DMS 273 (cell line): Measurements from ENCODE around the gene SLC39A13.

Source experiments
- DNase-seq: peaks from one replicate; lab custom pipeline; 2025; ENCODE audit not compliant: unreplicated experiment; lab: John Stamatoyannopoulos, UW

SLC39A13 gene

DNA sequence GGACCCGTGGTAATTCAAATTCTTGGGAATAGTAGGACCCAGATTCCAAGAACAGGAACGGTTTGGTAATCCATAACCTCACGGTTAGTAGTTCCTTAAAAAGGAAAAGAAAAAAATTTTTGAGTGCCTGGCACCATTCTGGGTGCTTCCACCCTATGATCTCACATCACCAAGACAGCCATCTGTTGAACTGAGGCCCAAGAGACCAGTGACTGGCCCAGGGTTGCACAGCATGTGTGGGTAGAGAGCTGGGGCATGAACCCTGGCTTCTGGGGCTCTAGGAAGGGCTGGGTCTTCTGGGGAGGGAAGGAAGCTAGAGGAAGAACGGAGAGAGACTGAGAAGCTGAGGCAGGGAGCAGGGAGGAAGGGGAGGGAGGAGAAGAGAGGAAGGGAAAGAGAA lies 25.3 kb upstream of the SLC39A13 start:
- no peak for DNase-seq

- no peak for DNase-seq
Measured at GRCh38 chr11:47384498-47384897, 23.9 kb upstream of the SLC39A13 start.

DNA sequence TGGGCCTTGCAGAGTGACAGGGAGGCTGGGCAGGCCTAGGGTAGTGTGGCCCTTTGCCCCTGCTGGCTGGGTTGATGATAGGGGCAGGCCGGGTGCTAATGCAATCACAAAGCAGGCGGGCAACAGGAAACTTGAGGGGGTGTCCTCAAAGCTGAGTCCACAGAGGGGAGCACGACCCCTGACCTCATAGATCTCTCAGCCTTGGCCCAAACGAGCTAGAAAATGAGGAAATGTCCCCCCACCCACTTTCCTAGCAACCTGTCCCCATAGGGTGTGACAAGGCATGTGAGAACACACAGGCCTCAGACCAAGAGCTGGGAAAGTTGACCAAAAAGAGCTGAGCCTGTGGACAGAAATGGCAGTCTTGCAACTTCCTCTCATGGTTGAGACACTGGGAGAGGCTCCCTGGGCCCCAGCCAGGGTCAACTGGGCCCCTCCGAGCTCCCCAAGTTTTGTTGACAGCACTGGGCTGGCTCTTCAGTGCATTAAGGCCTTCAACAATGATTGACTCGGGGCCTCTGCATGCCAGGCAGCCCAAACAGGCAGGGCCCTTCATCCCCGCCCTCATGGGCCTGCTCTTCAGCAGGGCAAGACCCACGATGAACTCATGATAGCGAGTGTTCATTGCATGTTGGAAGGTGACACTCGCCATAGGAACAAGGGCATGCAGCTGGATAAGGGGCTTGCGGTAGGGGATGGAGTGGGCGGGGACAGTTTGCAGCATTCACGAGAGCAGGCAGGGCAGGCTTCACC lies 20.3 kb upstream of the SLC39A13 start:
- DNase-seq: no peak

- no peak for DNase-seq
Measured at GRCh38 chr11:47388697-47389576, 19.5 kb upstream of the SLC39A13 start.

DNA sequence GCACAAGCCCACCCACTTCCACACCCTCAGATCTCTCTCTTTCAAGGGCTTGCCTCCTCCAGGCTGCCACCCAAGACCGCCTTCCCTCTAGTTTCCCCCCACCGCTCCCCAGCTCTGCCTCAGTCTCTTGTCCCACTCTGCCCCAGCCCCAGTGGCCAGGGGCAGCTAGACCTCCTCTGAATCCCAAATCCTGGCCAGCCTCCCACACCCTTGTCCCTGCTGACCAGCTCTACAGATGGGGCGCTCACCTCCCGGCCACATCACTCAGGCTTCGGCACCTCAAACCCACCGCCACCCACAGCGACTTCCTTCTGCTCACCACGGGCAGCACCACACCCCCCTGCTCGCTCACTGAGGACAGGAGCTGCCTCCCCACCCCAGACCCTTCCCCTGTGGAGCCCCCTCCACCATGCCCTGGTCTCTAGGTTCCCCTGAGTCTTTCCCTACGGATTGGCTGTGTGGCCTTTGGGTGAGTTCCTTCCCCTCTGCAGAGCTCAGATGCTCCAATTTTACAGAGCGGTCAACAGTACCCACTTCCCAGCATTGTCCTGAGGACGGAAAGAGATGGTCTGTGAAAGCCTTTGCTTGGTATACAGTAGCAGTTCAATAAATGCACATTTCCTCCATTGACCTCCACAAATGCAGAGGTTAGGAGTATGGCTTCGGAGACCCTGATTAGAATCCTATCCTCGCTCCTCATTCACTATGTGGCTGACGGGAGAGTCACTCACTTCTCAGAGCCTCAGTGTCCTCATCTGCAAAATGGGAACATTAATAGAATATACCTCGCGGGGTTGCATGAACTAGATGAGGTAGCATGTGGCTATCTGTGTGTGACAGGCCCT lies 18.6 kb upstream of the SLC39A13 start:
- DNase-seq: no peak

GRCh38 chr11:47390422-47390760 lies 18.0 kb upstream of the SLC39A13 start:
- no peak for DNase-seq

GRCh38 chr11:47391077-47391583 lies 17.3 kb upstream of the SLC39A13 start:
- DNase-seq: no peak

DNA sequence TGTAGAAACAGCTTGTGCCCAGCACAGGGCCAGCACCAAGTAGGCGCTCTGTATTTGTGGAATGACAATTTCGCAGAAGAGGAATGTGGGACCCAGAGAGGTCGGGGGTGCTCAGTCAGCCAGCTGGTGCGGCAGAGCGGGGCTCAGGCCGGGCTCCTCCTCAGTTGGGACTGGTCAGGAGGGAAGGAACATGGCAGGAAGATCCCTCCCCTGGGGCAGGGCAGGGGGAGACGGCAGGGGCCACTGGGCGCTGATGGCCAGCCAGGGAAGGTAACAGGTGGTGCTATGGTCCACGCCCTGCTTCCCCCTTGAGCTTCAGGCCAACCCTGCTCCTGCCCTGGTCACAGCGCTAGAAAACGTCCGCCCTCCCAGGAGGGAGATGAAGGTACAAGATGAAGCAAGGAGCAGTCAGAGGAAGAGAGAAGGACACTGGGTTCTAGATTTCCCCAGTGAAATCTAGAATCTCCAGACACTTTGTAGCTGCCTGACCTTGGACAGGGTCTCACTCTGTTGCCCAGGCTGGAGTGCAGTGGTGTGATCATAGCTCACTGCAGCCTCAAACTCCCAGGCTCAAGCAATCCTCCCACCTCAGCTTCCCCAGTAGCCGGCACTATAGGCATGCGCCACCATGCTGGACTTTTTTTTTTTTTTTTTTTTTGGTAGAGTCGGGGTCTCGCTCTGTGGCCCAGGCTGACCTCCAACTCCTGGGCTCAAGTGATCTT lies 16.5 kb upstream of the SLC39A13 start:
- DNase-seq: no peak

- DNase-seq: no peak
Measured at GRCh38 chr11:47392546-47393162, 15.7 kb upstream of the SLC39A13 start.

GRCh38 chr11:47393163-47394049 lies 15.0 kb upstream of the SLC39A13 start:
- no peak for DNase-seq

GRCh38 chr11:47394050-47394321 lies 14.4 kb upstream of the SLC39A13 start:
- no peak for DNase-seq

DNA sequence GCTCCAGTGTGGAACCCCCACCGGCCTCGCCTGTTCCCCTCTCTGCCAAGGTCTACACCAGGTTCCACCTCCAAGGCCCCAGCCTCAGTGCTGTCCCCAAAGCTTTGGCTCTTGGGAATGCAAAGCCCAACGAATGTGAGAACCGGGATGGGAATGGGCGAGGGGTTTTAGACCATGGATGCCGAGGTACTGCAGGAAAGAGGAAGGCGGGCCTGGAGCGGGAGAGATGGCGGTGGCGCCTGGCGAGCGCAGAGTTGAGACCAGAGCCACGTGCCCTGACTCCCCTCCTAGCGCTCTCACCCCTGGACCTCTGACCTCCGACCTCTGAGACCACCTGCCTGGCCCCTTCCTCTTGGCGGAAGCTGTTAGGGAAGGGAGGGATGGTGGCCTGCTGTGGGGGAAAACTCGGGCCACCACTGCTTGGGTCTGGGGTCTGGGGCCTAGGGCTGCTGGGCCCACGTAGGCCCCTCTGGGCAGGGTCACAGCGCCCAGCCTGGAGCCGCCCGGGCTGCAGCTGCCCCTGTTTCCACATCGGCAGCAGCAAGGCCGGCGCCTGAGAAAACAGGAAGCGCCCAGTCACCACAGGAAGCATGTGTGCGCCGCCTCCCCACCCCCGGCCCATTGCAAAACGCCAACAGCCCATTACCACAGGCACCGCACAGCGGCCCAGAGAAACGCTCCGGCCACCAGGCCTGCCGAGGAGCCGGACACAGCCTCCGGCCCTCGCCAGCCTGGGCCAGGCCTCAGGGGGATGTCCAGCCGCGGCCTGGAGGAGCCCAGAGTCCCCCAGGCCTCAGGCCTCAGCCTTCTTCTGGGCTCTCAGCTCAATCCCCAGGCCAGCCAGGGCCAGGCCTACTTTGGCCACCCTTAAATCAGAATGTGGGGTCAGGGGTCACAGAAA lies 13.8 kb upstream of the SLC39A13 start:
- no peak for DNase-seq

DNA sequence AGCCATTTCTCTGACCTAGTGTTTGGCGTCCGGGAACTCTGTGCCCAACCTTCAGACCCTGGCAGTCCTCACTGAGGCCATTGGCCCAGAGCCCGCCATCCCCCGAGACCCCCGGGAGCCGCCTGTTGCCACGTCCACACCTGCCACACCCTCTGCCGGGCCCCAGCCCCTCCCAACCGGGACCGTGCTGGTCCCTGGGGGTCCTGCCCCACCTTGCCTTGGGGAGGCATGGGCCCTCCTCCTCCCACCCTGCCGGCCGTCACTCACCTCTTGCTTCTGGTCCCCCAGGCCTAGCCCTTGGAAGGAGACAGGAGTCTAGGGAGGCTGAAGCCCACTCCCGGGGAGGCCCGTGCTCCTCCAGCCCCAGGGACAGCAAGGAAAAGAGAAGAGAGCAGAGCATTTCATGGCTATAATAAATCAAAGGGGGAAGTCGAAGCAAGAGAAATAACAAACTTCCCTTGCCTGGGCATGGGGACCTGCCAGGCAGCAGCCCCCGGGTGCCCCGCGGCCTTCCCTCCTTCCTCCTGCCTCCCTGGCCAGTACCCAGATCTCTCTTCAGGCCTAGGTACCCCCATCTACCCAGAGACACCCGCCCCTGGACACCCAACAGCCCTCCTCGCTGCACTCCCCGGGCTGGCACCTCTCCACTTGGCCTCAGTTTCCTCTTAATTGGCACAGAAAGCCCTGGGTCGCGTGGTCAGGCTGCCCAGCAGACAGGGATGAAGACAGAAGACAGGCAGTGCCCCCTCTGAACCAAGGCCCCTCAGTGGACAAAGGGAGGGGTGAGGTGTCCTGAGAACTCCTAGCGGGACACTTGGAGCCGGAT lies 13.0 kb upstream of the SLC39A13 start:
- no peak for DNase-seq

- DNase-seq: no peak
Measured at GRCh38 chr11:47396049-47396320, 12.4 kb upstream of the SLC39A13 start.

- DNase-seq: no peak
Measured at GRCh38 chr11:47398011-47398410, 10.4 kb upstream of the SLC39A13 start.

DNA sequence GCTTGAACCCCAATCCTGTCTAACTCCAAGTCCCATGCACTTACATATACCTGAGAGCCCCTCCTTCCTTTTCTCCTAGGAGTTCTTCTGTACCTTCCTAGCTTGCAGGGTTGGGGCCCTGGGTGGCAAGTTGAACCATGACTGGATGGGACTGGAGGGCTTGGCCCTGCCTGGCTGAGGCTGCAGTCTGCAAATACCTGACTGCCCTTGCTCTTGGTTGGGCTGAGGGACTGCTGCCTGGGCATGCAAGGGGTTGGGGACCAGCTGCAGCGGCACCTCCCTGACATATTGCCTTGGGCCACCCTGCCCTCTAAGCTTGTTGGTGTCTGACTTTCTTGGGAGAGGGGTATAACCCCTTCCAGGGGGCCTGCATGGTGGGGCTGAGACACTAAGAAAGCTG lies 9.8 kb upstream of the SLC39A13 start:
- DNase-seq: no peak

DNA sequence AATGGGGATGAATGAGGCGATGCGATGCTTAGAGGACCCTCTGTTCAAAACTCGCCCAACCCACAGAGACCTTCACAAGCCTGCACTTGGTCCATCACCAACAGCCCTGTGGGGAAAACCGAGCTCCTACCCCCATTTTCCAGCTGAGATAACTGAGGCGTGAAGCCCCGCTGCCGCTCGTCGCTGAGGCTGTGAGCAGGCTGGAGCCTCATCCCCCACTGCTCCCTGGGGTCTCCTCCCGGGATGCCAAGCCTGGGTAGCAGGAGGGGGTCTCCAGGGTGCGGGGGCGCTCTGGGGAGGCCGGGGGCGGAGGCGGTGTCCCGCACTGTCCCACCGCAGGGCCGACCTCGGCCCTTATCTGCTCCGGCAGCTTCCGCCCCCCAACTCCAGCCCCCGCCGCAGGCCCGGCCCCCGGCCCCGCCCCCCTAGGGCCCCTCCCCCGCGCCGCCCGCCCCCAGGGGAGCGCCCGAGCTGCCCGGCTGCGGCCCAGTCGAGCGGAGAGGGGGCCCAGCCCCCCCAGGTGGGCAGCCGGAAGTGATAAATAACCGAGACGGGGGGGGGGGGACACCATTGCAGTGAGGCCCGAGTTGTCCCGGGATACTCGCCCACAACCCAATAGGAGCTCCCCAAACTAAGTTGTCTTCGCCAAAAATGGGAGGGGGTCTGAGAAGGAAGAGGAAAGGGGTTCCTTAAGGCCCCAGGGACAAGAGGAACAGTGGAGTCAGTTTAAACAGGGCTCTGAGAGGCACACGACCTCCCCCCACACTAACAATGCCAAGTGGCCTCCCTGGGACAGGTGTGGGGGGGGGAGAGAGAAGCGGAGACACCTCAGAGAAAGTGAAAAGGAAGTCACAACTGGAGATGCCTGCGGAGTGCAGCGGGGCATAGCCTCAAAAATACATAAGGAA lies 8.3 kb upstream of the SLC39A13 start:
- DNase-seq: no peak
